CD4-positive, alpha-beta T cell treated with Interleukin-17A for 1 hour (primary cell): ENCODE results near the gene CMYA5.

Source experiments
- DNase-seq: peaks from one replicate; pipeline ENCODE4 v3.0.0-alpha.2; 2020

CMYA5 gene

DNA sequence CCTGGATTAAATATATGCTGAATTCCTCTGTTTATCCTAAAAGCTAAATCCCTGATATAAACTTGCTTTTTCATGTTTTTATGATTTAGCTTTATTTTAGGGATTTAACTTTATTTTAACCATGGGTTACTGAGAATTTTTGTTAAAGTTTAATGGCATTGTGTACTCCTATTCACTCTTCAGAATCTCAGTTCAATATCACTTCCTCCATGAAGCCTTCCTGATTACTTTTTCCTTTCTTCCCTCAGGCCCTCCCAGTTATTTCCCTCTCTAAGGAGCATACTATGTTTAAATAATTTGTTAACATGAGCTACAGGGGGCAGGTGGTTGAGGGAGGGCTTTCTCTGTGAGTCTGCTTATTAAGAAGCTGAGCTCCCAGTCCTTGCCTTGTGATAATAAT is 151.5 kb downstream of the CMYA5 start:
- no peak for DNase-seq

- DNase-seq, result no peak
These were observed 152.6 kb downstream of the CMYA5 start for GRCh38 chr5:79842006-79842881.

DNA sequence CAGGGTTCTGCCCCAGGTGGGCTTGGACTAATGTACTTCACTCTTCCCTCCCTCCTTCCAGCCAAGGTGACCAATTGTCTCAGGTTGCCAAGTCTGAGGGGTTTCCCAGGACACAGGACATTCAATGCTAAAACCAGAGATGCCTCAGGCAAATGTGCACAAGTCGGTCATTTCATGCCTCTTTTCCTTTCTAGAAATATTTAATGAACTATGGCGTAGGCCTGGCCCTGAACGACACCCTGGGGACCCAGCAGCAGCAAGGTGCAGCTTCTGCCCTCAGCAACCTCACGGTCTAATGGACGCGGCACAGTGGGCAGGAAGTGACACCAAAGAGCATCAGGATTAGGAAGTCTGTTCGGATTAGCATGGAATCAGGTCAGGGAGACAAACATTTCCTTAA is 153.4 kb downstream of the CMYA5 start:
- DNase-seq, result no peak

DNA sequence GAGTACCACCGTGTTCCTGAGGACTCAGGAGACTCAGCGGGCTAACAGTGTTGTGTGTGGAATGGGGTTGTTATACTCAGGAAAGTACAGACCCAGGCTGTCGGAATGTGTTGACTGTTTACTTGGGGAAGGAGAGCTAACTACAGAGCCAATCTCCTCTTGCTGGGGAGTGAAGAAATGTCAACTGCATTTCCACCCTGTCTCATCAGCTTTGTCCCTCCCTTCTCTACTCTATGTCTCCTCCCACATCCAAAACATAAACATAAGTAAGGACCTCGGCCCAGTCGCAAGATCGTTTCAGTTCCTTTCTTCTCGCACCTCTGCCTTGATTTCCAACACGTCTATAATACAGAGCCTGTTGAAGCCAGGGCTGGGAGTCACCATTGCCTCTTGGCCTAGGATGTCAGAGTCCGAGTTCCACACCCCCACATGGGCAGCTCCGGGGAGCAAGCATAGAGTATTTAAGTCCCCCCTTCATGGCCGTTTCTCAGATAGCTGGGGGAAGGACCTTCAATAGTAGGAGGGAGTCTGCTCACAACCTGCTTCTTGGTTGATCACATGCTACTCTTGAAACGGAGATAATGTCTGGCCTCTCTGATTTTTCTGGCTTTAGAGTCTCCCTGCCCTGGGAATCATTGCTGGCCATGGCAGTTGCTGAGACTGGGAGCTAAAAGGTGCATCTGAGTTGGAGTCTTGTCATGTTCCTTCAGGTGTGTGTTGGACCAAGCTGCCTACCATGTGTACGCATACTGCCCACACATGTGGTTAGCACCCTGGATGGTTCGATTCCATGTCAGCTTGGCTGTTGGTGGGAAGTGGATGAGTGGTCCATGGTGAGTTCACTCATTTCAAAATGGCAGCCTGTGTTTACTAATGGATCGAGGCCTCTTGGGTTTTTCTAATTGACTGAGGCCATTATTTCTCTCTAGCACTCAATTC is 154.1 kb downstream of the CMYA5 start:
- DNase-seq, result no peak

DNA sequence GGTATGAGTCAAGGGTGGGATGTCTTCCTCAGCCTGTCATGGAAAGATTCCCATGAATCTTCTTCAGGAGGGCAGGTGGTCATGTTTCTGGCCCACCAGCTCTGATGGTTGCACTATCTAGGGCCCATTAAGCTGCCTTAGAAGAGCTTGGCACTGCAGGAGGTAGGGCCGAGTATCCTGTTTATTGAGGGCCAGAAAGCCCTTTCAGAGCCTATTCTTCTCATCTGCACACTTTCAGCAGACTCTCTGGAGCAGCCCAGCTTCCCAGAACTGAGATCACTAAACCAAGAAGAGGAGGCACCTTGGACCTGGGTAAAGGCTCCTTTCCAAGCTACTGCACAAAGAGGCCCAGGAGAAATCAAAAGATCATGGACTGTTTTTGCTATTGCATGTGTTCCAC is 154.9 kb downstream of the CMYA5 start:
- DNase-seq, result no peak

DNA sequence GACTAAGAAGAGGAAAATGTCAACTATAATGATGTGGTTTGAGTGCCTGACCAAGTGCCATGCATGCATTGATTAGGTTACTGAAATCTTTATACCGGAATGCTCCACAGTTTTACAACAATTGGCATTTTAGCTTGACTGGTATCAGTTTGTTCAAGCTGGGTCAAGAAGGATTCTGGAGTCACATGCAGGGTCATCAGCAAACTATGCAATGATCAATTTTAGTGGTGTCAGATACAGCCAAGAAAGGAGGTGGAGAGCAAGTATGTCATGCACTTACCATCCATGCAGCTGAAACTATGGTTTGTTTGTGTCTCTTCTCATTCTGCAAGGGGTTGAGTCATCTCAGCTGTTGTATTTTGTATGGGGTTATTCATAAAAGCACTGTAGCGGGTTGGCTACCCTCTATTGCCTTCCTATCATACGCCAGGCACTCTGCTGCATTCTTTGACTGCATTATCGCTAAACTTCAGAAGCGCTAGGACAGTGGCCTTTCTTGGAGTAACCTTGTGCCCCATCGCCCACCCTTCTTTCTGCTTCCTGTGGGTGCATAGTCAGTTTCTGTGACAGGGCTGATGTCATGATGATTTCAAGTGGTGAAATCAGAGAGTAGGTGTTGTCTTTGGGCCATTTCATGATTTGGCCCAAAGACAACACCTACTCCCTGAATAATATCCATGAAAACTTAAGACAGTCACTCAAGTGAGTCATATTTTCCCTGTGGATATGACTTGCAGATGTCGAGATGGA is 156.0 kb downstream of the CMYA5 start:
- DNase-seq, result no peak

DNA sequence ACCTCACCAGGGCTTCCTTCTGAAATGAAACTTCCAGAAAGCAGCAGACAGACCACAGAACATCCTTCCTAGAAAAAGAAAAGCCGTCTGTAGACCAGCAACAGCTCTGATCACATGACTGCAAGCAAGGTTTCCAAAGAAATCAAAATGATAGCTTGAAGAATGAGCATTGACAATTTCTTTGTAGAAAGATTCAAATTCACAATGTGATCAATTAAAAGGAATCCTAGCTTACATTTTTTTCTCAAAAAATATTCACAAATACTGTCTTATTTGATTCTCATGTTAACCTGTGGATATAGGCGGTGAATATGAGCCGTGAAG is 156.5 kb downstream of the CMYA5 start:
- DNase-seq, result no peak

GRCh38 chr5:79847561-79847960 is 157.9 kb downstream of the CMYA5 start:
- no peak for DNase-seq

GRCh38 chr5:79849061-79849460 is 159.4 kb downstream of the CMYA5 start:
- DNase-seq, result no peak
